Keratinocyte (primary cell): Measurements from ENCODE around the gene POLR1A.

Experiments
- CTCF ChIP-seq, 3 experiments: IDR thresholded peaks in 1 of 3; conservative IDR thresholded peaks in 1 of 3; optimal IDR thresholded peaks in 1 of 3; 2 replicates in 2 of 3; 3 replicates in 1 of 3; pipeline versions ENCODE3 to v1.5.1; 2011; ENCODE audit warnings: low read length in 3 of 3, mild to moderate bottlenecking in 3 of 3, moderate library complexity in 2 of 3, control low read depth in 1 of 3, inconsistent platforms in 1 of 3; ENCODE audit not compliant: insufficient read depth in 2 of 3; ENCODE audit errors: extremely low read depth in 1 of 3
- EZH2 ChIP-seq: IDR thresholded peaks from one replicate; pipeline ENCODE4 v1.6.1; 2012; ENCODE audit warnings: inconsistent platforms, mild to moderate bottlenecking, low read length, moderate library complexity

GRCh38 chr2:86021396-86022378 lies 84.0 kb downstream of the POLR1A start:
- TF ChIP-seq CTCF (optimal IDR thresholded peaks at IDR 0.05 in 1 of 3, IDR thresholded peaks at IDR 0.05 in 1 of 3, conservative IDR thresholded peaks at IDR 0.05 in 1 of 3; ENCODE audit: extremely low read depth in 1 of 3, insufficient read depth in 2 of 3, low read length in 3 of 3), result no peak
- TF ChIP-seq EZH2, result no peak
